Fibroblast of lung (primary cell): ENCODE data around the gene RUNX1.

Experiments used
- EZH2 ChIP-seq: IDR thresholded peaks from 2 replicates; pipeline ENCODE4 v1.5.1; 2012; ENCODE audit warnings: low read length, control low read depth, mild to moderate bottlenecking; ENCODE audit errors: missing control alignments
- TF ChIP-seq, protein P1 (sequence below), 2 donors: IDR thresholded peaks in 1 of 2; conservative IDR thresholded peaks in 1 of 2; 1 replicate in 1 of 2; 2 replicates in 1 of 2; pipeline ENCODE4 v1.5.1; 2011 to 2012; ENCODE audit warnings: low read length in 2 of 2, control low read depth in 1 of 2, inconsistent platforms in 1 of 2, low read depth in 1 of 2, mild to moderate bottlenecking in 1 of 2

DNA sequence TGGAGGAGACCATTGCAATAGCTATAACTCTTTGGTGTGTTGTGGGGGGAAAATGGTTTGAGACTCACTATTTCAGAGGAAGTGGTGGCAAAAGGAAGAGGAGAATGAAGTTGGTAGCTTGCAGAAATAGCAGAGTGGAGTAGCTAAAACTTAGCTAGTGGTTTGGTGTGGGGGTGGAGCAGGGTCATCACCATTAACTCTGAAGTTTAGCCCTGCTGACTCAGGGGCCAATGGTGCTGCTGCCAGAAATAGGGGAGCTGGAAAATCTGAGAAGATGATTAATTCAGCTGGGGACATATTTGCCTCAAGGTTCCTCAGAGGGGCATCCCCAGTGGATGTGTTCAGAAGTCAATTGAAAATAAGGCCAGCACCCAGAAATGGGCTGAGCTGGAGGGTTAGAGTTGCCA, 65.4 kb downstream of the RUNX1 start:
- TF ChIP-seq, protein P1, sequence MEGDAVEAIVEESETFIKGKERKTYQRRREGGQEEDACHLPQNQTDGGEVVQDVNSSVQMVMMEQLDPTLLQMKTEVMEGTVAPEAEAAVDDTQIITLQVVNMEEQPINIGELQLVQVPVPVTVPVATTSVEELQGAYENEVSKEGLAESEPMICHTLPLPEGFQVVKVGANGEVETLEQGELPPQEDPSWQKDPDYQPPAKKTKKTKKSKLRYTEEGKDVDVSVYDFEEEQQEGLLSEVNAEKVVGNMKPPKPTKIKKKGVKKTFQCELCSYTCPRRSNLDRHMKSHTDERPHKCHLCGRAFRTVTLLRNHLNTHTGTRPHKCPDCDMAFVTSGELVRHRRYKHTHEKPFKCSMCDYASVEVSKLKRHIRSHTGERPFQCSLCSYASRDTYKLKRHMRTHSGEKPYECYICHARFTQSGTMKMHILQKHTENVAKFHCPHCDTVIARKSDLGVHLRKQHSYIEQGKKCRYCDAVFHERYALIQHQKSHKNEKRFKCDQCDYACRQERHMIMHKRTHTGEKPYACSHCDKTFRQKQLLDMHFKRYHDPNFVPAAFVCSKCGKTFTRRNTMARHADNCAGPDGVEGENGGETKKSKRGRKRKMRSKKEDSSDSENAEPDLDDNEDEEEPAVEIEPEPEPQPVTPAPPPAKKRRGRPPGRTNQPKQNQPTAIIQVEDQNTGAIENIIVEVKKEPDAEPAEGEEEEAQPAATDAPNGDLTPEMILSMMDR (conservative IDR thresholded peaks at IDR 0.05 in 1 of 2, IDR thresholded peaks at IDR 0.05 in 1 of 2; ENCODE audit: low read depth in 1 of 2, low read length in 2 of 2), result no peak
- no peak for TF ChIP-seq EZH2
